ENCODE data around the gene HCK.

HCK gene

DNA sequence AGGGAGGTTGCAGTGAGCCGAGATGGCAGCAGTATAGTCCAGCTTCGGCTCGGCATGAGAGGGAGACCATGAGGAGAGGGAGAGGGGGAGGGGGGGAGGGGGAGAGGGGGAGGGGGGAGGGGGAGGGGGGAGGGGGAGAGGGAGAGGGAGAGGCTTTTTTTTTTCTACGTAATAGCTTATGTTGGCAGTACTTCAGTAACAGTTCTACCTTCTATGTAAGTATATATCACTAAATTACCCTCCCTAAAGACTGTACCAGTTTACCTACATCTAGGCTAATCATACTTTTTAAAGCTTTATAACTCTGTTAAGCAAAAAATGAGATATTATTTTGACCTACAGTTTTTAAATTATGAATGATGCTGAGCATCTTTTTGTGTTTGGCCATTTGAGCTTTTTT, 71.0 kb downstream of the HCK start:
- no peak for TF ChIP-seq CTCF (IDR thresholded peaks at IDR 0.05; ENCODE audit: control insufficient read depth, insufficient read depth, low read depth, low read length, missing control alignments)
- DNase-seq (ENCODE audit: low read depth) = no peak
- no peak overlapping the region for H3K4me3 ChIP-seq (ENCODE audit: control insufficient read depth, low read depth, low read length)

DNA sequence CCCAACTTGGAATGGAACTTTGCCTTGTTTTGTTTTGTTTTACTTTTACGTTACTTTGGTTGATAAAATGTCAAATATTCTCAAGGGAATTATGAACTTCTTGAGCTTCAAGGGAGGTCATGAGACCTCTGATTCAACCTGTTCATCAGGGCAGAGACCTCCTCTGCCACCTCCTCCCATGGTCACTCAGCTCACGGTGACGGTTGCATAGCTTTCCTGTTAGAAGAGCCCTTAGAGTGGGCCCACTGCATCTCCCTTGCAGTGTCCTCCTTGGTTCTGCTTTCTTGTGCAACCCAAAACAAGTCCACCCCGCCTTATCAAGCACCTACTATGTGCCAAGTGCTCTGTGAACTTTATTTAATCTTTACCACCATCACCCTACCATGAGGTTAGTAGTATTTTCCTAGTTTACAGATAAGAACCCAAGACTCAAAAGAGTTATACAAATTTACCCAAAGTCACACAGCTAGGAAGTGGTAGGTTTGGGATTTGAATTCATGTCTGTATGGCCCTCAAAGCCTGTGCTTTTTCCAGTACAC, 72.9 kb downstream of the HCK start:
- TF ChIP-seq CTCF (IDR thresholded peaks at IDR 0.05; ENCODE audit: control insufficient read depth, insufficient read depth, low read depth, low read length, missing control alignments) = no peak
- H3K4me3 ChIP-seq (ENCODE audit: control insufficient read depth, low read depth, low read length) = no peak overlapping the region
- DNase-seq (ENCODE audit: low read depth) = no peak

- no peak for DNase-seq (ENCODE audit: low read depth)
- no peak for TF ChIP-seq CTCF (IDR thresholded peaks at IDR 0.05; ENCODE audit: control insufficient read depth, insufficient read depth, low read depth, low read length, missing control alignments)
- no peak overlapping the region for H3K4me3 ChIP-seq (ENCODE audit: control insufficient read depth, low read depth, low read length)
These were observed 73.5 kb downstream of the HCK start for GRCh38 chr20:32125506-32125905.

- TF ChIP-seq CTCF (IDR thresholded peaks at IDR 0.05; ENCODE audit: control insufficient read depth, insufficient read depth, low read depth, low read length, missing control alignments) = no peak
- DNase-seq (ENCODE audit: low read depth) = no peak
- no peak overlapping the region for H3K4me3 ChIP-seq (ENCODE audit: control insufficient read depth, low read depth, low read length)
These were observed 74.9 kb downstream of the HCK start for GRCh38 chr20:32126919-32127318.

GRCh38 chr20:32127347-32127746, 75.3 kb downstream of the HCK start:
- no peak for TF ChIP-seq CTCF (IDR thresholded peaks at IDR 0.05; ENCODE audit: control insufficient read depth, insufficient read depth, low read depth, low read length, missing control alignments)
- no peak overlapping the region for H3K4me3 ChIP-seq (ENCODE audit: control insufficient read depth, low read depth, low read length)
- DNase-seq (ENCODE audit: low read depth) = no peak

- H3K4me3 ChIP-seq (ENCODE audit: control insufficient read depth, low read depth, low read length) = no peak overlapping the region
- no peak for DNase-seq (ENCODE audit: low read depth)
These were observed 76.1 kb downstream of the HCK start for GRCh38 chr20:32128167-32128566.

More at GRCh38 chr20:32128167-32128566, 76.1 kb downstream of the HCK start:
- TF ChIP-seq CTCF (IDR thresholded peaks at IDR 0.05; ENCODE audit: control insufficient read depth, insufficient read depth, low read depth, low read length, missing control alignments) = no peak
